Mesothelial cell of epicardium (in vitro differentiated cells): ENCODE results near the gene UBE2D2. TPM values are rescaled to one million over a fixed set of nuclear protein-coding genes. Genes with fewer than 3 reads are reported as not detected.
A peak's percentile ranks its signal among the peaks of the same experiment; 100 is the strongest.

Source experiments
- DNase-seq, 2 experiments: peaks; one replicate each; pipeline ENCODE4 v3.0.0; 2021; ENCODE audit warnings: low spot score in 2 of 2; ENCODE audit not compliant: unreplicated experiment in 2 of 2
- H3K27ac Mint-ChIP-seq: 2 replicates; pipeline ENCODE4 v1.8.0; 2021; ENCODE audit warnings: mixed read lengths
- H3K27me3 Mint-ChIP-seq: 2 replicates; pipeline ENCODE4 v1.8.0; 2021; ENCODE audit warnings: low read depth, mixed read lengths
- H3K36me3 Mint-ChIP-seq: 2 replicates; pipeline ENCODE4 v1.8.0; 2021; ENCODE audit warnings: mixed read lengths
- H3K4me1 Mint-ChIP-seq: 2 replicates; pipeline ENCODE4 v1.8.0; 2021; ENCODE audit warnings: mixed read lengths
- H3K4me3 Mint-ChIP-seq: 2 replicates; pipeline ENCODE4 v1.8.0; 2021; ENCODE audit warnings: mild to moderate bottlenecking, moderate library complexity, mixed read lengths
- H3K9me3 Mint-ChIP-seq: 2 replicates; pipeline ENCODE4 v1.8.0; 2021; ENCODE audit warnings: mixed read lengths
- CTCF ChIP-seq: fragments of 200-600 bp; sonication (generic); IDR thresholded peaks from one replicate; pipeline ENCODE4 v1.5.0; 2021; ENCODE audit warnings: antibody characterized with exemption; ENCODE audit not compliant: unreplicated experiment
- total RNA-seq: library from RNA; stranded (reverse); gene quantifications from 3 replicates; pipeline ENCODE4 v1.2.1, GENCODE V29; 2021

The UBE2D2 gene
- total RNA-seq, 1 donor from 2014 or later: 119 TPM

- Mint-ChIP-seq H3K9me3 (no peaks in the 10 kb centered on the region), H3K4me1 (peaks cover 33% of the 10 kb centered on the region), H3K27me3 (no peaks in the 10 kb centered on the region), H3K27ac (peak overlapping the region; percentile 86), H3K4me3 (no peak overlapping the region), H3K36me3 (peaks cover 7% of the 10 kb centered on the region)
- no peak for TF ChIP-seq CTCF
- DNase-seq: no peak
Observed at GRCh38 chr5:139676951-139677735, 116.0 kb downstream of the UBE2D2 start.

Other genes starting within 250 kb of the UBE2D2 start
- gene PAIP2, start 219.5 kb upstream of the UBE2D2 start, total RNA-seq: 86.6 to 93.4 TPM (median 88.2 TPM) in 3 replicates
- gene SLC23A1, start 178.0 kb upstream of the UBE2D2 start, total RNA-seq: not detected in 3 replicates
- gene MZB1, start 171.4 kb upstream of the UBE2D2 start, total RNA-seq: 0.20 TPM in 1 of 3 replicates, not detected in the others
- 1.4 to 1.6 TPM (median 1.5 TPM) in 3 replicates for gene PROB1, start 166.2 kb upstream of the UBE2D2 start, total RNA-seq
- gene SPATA24, start 157.2 kb upstream of the UBE2D2 start, total RNA-seq: 4.8 to 6.5 TPM (median 6.1 TPM) in 3 replicates
- gene DNAJC18, start 121.8 kb upstream of the UBE2D2 start, total RNA-seq: 24.9 to 28.9 TPM (median 25.2 TPM) in 3 replicates
- gene ECSCR, start 98.6 kb upstream of the UBE2D2 start, total RNA-seq: 0.29 TPM in 1 of 3 replicates, not detected in the others
- not detected in 3 replicates for gene SMIM33, start 90.3 kb upstream of the UBE2D2 start, total RNA-seq
- gene STING1, start 78.6 kb upstream of the UBE2D2 start, total RNA-seq: 26.8 to 30.3 TPM (median 27.0 TPM) in 3 replicates
- 35.7 to 38.3 TPM (median 37.4 TPM) in 3 replicates for gene CXXC5, start 87.0 kb downstream of the UBE2D2 start, total RNA-seq
- 0.78 to 0.95 TPM (median 0.86 TPM) in 3 replicates for gene PSD2, start 234.5 kb downstream of the UBE2D2 start, total RNA-seq